ENCODE data around the gene LSM2.
"Not testable (repeated sequence)": the region's sequence is repeated elsewhere in the genome, so short reads cannot be mapped to it uniquely, and the experiment has no call there.

The LSM2 gene

GRCh38 chr6:31796993-31797385 lies 9.8 kb downstream of the LSM2 start:
- DNase-seq: no peak

GRCh38 chr6:31795616-31796298 lies 11.0 kb downstream of the LSM2 start, which contains the start of gene VARS1:
Gene VARS1 (minus strand): TSS chr6:31795752. CDS start chr6:31795217, 535 bp downstream.
- DNase-seq: peak; percentile 88

GRCh38 chr6:31794866-31795615 lies 11.7 kb downstream of the LSM2 start:
- DNase-seq: no peak

GRCh38 chr6:31794294-31794865 lies 12.4 kb downstream of the LSM2 start:
- DNase-seq: peak; percentile 33

GRCh38 chr6:31793927-31794245 lies 12.9 kb downstream of the LSM2 start:
- DNase-seq: not testable (repeated sequence)

GRCh38 chr6:31792761-31793171 lies 14.0 kb downstream of the LSM2 start:
- DNase-seq: no peak

- DNase-seq: no peak
Observed at GRCh38 chr6:31792090-31792374, 14.7 kb downstream of the LSM2 start.

GRCh38 chr6:31791324-31792089 lies 15.3 kb downstream of the LSM2 start:
- DNase-seq: peak; percentile 60

GRCh38 chr6:31785475-31785874 lies 21.3 kb downstream of the LSM2 start:
- no peak for DNase-seq

- no peak for DNase-seq
Observed at GRCh38 chr6:31784098-31784925, 22.5 kb downstream of the LSM2 start.

GRCh38 chr6:31782126-31782855 lies 24.5 kb downstream of the LSM2 start:
- no peak for DNase-seq

- no peak for DNase-seq
Observed at GRCh38 chr6:31781244-31782125, 25.3 kb downstream of the LSM2 start.

- DNase-seq: no peak
Observed at GRCh38 chr6:31780507-31781243, 26.1 kb downstream of the LSM2 start.

GRCh38 chr6:31779908-31780307 lies 26.9 kb downstream of the LSM2 start:
- DNase-seq: no peak

- DNase-seq: no peak
Observed at GRCh38 chr6:31778999-31779885, 27.5 kb downstream of the LSM2 start.

- no peak for DNase-seq
Observed at GRCh38 chr6:31778193-31778592, 28.6 kb downstream of the LSM2 start.

- no peak for DNase-seq
Observed at GRCh38 chr6:31777667-31778050, 29.1 kb downstream of the LSM2 start.

- peak; percentile 54 for DNase-seq
Observed at GRCh38 chr6:31776989-31777666, 29.6 kb downstream of the LSM2 start, which contains the start of gene VWA7. Gene VWA7 (minus strand): TSS chr6:31777328. CDS start chr6:31776779, 549 bp downstream.
